ENCODE data around the gene SETBP1. TPM values are rescaled to one million over a fixed set of nuclear protein-coding genes. Genes with fewer than 3 reads are reported as not detected.

Gene SETBP1
- total RNA-seq, 1 donor, result 2.6 TPM

DNA sequence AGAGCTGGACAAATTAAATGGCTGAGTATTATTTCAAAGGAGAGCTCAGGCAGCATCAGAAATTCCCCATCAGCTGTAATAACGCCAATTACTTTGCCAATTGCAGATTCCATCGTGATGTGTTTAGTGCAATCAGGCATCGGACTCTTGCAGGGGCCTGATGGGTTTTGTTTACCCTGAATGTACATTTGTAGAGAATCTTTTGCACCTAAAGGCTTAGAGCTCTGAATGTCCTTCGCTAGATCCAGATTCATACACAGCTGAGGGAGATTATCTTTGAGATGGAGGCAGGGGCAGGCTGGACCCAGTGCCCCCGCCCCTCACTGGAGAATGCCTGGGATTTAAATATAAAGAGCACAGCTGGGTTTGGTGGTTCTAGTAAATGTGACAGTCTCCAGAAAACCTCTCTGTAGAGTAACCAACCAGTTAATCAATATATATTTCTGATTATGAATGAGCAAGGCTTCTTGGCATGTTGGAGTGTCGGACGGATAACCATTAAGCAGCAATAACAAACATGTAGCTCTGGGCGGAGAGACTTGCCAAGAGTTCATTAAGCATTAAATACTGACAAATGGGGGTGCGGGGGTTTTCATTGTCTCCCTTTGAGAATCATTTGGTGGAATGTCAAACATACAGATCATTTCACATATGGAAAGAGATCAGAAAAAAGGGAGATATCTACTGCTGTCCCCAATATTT is 200.9 kb downstream of the SETBP1 start:
- DNase-seq (ENCODE audit: low read depth), result no peak
- no peak overlapping the region for H3K4me3 ChIP-seq (ENCODE audit: low read depth, low read length)
- TF ChIP-seq, protein P1, sequence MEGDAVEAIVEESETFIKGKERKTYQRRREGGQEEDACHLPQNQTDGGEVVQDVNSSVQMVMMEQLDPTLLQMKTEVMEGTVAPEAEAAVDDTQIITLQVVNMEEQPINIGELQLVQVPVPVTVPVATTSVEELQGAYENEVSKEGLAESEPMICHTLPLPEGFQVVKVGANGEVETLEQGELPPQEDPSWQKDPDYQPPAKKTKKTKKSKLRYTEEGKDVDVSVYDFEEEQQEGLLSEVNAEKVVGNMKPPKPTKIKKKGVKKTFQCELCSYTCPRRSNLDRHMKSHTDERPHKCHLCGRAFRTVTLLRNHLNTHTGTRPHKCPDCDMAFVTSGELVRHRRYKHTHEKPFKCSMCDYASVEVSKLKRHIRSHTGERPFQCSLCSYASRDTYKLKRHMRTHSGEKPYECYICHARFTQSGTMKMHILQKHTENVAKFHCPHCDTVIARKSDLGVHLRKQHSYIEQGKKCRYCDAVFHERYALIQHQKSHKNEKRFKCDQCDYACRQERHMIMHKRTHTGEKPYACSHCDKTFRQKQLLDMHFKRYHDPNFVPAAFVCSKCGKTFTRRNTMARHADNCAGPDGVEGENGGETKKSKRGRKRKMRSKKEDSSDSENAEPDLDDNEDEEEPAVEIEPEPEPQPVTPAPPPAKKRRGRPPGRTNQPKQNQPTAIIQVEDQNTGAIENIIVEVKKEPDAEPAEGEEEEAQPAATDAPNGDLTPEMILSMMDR (IDR thresholded peaks at IDR 0.05; ENCODE audit: insufficient read depth, low read depth, low read length), result no peak

DNA sequence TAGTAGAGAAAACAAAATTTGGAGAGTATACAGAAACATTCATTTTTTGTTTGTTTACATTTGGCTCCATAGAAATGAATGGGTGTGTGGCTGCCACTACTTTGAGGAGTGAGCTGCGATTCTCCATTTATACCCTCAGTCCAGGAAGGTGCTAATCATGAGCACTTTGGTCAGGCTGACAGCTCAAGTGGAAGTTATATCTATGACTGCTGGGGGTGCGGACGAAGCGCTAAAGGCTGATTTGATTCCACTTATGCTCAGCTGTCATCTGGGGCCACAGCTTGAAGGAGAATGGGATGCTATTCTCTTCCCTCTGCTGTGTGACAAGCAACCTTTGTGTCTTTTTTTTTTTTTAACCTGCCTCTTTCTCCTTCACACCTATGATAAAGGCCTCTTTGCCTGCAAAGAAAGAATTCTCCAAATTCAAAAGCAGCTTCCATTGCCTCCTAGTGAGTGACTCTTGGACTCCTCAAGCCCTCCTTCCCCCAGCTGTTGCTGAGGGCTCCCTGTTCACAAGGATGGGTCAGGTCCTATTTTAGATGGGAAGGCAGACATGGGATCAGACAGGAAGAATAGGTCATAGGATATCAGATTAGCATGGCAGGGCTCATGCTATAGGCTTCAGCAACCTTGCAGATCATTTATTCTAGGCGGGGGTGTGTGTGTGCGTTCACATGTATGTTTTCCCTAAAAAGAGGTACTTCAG is 201.6 kb downstream of the SETBP1 start:
- no peak for DNase-seq (ENCODE audit: low read depth)
- no peak overlapping the region for H3K4me3 ChIP-seq (ENCODE audit: low read depth, low read length)
- TF ChIP-seq, protein P1 (IDR thresholded peaks at IDR 0.05; ENCODE audit: insufficient read depth, low read depth, low read length), result no peak

DNA sequence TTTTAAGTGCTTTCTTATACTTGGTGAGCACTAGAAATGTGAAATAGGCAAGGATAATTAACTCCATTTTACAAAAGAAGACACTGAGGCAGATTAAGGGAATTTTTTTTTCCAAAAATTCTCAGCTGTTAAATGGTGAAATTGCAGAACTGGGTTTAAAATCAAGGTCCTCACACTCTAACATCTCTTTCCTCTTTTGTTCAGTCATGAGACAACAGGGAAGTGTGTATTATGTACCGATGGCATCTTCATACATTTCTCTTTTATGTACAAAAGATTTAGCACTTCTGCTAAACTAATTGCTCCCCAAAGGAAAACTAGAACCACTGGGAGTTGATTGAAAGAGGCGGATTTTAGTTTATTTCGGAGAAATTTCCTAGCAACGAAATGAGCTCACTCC is 203.0 kb downstream of the SETBP1 start:
- TF ChIP-seq, protein P1 (IDR thresholded peaks at IDR 0.05; ENCODE audit: insufficient read depth, low read depth, low read length), result no peak
- DNase-seq (ENCODE audit: low read depth), result no peak
- H3K4me3 ChIP-seq (ENCODE audit: low read depth, low read length), result no peak overlapping the region

DNA sequence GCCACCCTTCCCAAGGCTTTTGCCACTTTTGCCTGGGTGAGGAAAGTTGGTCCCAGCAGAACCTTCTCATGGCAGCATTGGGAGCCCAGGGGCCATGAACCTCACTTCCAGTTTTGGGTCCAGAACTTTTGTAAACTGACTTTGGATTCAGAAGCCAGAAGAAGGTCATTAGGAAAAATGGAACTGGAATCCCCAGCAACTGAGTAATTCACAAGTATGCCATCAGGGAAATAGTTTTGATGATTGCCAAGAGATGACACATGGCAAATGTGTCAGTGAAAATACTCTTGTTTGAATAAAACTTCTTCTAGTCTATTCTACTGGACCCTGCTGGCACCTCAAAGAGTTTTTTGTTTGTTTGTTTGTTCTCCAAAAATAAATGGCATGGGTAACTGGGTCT is 203.7 kb downstream of the SETBP1 start:
- H3K4me3 ChIP-seq (ENCODE audit: low read depth, low read length), result no peak overlapping the region
- no peak for DNase-seq (ENCODE audit: low read depth)
- TF ChIP-seq, protein P1 (IDR thresholded peaks at IDR 0.05; ENCODE audit: insufficient read depth, low read depth, low read length), result no peak

DNA sequence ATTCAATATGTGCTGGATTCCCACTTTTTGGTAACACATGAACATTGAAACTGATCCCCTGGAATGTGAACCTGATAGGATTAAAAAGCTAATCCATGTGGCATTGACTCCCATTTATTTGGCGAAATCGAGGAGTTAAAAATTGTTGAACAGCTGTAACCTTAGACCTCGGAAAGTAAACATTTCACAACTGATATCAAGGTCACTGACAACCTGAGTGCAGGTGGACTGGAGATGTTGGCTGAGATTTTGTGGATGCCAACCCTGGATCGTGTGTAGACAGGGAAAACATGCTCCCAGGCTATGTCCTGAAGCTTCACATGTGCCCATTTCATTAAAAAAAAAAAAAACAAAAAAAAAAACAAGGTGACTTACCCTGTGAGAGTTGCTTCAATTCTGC is 204.8 kb downstream of the SETBP1 start:
- DNase-seq (ENCODE audit: low read depth), result no peak
- TF ChIP-seq, protein P1 (IDR thresholded peaks at IDR 0.05; ENCODE audit: insufficient read depth, low read depth, low read length), result no peak
- H3K4me3 ChIP-seq (ENCODE audit: low read depth, low read length), result no peak overlapping the region

DNA sequence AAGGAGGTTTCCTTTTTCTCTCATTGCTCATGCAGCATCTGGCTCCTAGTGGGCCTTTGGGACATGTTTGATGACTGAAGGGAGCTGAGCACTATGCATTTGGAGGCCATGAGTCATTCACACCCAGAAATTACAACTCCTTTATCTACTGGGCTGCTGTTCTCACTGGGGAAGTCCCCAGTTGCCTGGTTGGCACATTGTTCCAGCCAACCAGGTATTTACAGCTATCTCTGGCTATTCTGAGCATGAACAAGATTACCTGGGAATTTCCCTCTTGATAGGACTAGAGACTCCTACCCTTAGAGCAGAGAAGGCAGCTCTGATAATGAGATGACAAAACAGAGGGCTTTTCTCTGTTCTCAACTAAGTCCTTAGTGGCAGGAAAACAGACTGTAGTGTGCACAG is 206.5 kb downstream of the SETBP1 start:
- no peak overlapping the region for H3K4me3 ChIP-seq (ENCODE audit: low read depth, low read length)
- peak; percentile 11 for DNase-seq (ENCODE audit: low read depth)

More for the DNA sequence above, 206.5 kb downstream of the SETBP1 start:
- TF ChIP-seq, protein P1 (IDR thresholded peaks at IDR 0.05; ENCODE audit: insufficient read depth, low read depth, low read length), result no peak
